Stimulated activated CD4-positive, alpha-beta T cell treated with anti-CD3 and anti-CD28 coated beads, Interleukin-2, amount 100 ng/mL, for 48 hours (primary cell): ENCODE results near the gene MICU1.

ENCODE experiments used
- DNase-seq, 2 donors: peaks; one replicate each; pipeline ENCODE4 v3.0.0-alpha.2; 2020

MICU1 gene

GRCh38 chr10:72323108-72323749, 302.6 kb downstream of the MICU1 start:
- no peak for DNase-seq

DNA sequence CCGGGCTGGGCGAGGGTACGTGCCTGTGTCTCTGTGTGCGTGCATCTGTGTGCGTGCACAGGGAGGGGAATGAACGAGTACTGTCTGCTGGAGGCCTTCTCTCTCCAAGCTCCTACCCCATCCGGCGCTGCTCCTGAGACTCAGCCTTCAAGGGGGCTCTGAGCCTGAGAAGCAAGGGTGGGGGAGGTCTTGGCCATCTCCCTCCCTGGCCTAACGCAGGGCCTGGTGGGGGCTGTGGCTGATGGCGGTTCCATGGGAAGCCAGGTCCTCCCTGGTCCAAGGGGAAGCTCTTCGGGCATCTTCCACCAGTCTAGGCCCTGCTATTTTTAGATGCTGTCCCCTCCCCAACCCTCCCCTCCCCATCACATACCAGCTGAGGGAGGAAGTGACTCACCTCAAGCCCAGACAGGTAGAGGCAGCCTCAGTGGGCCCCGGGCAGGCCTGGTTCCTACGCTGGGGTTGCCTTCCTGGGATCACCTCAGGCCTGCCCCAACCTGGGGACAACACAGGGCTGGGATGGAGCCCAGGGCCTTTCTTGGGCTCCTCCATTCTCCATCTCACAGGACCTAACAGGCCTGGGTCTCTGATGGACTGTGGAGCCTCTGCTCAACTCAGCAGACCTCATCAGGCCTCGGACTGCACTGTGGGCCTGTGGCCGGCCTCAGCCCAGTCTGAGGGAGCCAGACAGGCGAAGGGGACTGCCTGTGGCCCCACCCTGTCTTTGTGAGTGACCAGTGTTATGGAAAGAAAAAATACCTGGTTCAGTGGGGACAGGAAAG, 303.4 kb downstream of the MICU1 start:
- DNase-seq, result no peak

DNA sequence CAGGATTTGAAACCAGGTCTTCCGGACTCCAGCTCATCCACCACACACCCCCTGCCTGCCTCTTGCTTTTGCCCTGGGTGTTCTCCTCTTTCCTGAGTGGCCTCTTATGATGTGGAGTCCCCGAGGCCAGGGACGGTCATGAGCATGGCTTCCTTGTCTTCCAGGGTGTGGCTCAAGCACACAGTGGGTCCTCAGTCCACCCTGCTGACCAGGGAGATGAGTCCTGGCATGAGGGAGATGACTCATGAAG, 303.9 kb downstream of the MICU1 start:
- no peak for DNase-seq

DNA sequence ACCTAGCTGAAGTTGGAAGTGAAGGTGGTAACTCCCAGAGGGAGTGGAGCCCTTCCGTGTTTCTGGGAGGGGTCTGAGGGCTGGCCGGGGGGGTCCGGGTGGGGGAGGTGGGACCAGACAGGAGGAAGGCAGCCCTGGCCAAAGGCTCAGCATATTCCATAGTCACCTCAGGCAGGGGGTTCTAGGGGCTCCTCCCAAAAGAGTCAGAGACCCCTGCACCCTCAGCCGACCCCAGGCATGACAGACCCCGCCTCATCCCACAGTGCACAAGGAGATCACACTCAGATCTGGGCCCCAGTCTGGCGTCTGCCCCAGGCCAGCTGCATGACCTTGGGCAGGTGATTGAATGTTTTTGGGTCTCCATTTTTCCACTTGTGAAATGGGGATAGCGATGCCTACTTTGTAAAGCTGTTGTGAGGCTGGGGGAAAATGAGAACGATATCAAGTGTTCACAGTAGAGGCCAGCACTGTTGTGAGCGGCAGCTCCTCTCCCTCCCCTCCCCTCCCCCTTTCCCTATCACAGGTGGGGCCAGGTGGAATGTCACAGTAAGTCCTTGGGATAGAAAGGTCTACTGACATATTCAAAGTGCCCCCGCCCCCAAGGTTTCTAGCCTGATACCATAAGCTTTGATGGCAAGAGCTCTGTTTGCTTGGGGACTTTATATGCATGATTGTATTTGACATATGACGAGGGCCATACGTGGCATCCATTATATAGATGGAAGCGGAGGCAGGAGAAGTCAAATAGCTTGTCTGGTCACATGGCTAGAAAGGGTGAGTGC, 304.4 kb downstream of the MICU1 start:
- DNase-seq, result no peak

DNA sequence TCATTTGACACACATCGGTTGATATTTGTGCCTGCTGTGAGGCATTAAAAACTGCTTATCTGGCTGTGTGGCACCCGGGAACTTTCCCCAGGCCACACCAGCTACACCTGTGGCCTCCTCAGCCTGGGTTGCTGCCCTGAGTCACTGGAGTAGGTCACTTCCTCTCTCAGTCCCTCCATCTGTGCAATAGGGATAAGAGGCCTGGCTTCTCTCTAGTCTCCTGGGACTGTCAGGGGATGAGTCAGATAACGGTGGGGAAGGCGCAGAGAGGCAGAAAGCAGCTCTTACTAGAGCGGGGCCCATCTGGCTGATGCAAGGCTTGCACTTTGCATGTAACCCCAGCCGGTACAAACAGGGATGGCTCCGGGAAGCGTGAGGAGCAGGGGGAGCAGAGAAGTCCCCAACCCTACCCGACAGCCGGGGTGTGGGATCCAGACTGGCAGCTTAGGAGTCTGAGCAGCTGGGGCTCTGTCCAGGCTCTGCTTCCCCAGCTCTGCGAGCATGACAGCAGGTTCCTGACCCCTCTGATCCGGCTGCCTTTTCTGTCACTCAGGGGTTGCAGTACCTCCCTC, 305.1 kb downstream of the MICU1 start:
- DNase-seq, result peak; percentile 60 to 68

- peak; percentile 74 to 83 for DNase-seq
Observed at GRCh38 chr10:72319416-72320254, 306.2 kb downstream of the MICU1 start.

GRCh38 chr10:72318418-72319262, 307.2 kb downstream of the MICU1 start:
- DNase-seq, result no peak
